HG03045 (cell line): ENCODE results near the gene PLEKHB1.

Experiments used
- ATAC-seq: cut with Tn5 transposase; IDR thresholded peaks from one replicate; pipeline ENCODE4 v1.9.1; 2021; ENCODE audit warnings: mild to moderate bottlenecking, moderate library complexity; ENCODE audit not compliant: unreplicated experiment

Gene PLEKHB1

GRCh38 chr11:73645972-73646631 lies at the start of gene PLEKHB1:
TSS of gene PLEKHB1 (plus strand) at chr11:73646581. CDS start at chr11:73646609, 28 bp downstream.
- no peak for ATAC-seq

GRCh38 chr11:73597336-73597955 lies 48.9 kb upstream of the PLEKHB1 start:
- no peak for ATAC-seq

GRCh38 chr11:73597956-73598718 lies 48.2 kb upstream of the PLEKHB1 start, which contains the start of gene FAM168A:
TSS of gene FAM168A (minus strand) at chr11:73598112. CDS start at chr11:73468474, 129,638 bp downstream.
- ATAC-seq = peak; percentile 95

- ATAC-seq = no peak
Measured at GRCh38 chr11:73598719-73599379, 47.5 kb upstream of the PLEKHB1 start.

- ATAC-seq = no peak
Measured at GRCh38 chr11:73612601-73613140, 33.7 kb upstream of the PLEKHB1 start.

- no peak for ATAC-seq
Measured at GRCh38 chr11:73614591-73614990, 31.8 kb upstream of the PLEKHB1 start.

GRCh38 chr11:73622926-73623593 lies 23.3 kb upstream of the PLEKHB1 start:
- no peak for ATAC-seq

- ATAC-seq = no peak
Measured at GRCh38 chr11:73623686-73624085, 22.7 kb upstream of the PLEKHB1 start.

- no peak for ATAC-seq
Measured at GRCh38 chr11:73625696-73626318, 20.6 kb upstream of the PLEKHB1 start.

GRCh38 chr11:73629907-73630306 lies 16.5 kb upstream of the PLEKHB1 start:
- ATAC-seq = no peak

- ATAC-seq = no peak
Measured at GRCh38 chr11:73632996-73633395, 13.4 kb upstream of the PLEKHB1 start.

- ATAC-seq = no peak
Measured at GRCh38 chr11:73633999-73634398, 12.4 kb upstream of the PLEKHB1 start.

GRCh38 chr11:73635721-73636120 lies 10.7 kb upstream of the PLEKHB1 start:
- no peak for ATAC-seq

- ATAC-seq = no peak
Measured at GRCh38 chr11:73636249-73636648, 10.1 kb upstream of the PLEKHB1 start.

GRCh38 chr11:73637012-73637411 lies 9.4 kb upstream of the PLEKHB1 start:
- ATAC-seq = no peak

- no peak for ATAC-seq
Measured at GRCh38 chr11:73640592-73640991, 5.8 kb upstream of the PLEKHB1 start.

GRCh38 chr11:73641668-73642067 lies 4.7 kb upstream of the PLEKHB1 start:
- ATAC-seq = no peak

GRCh38 chr11:73645121-73645969 lies 1.0 kb upstream of the PLEKHB1 start:
- ATAC-seq = no peak

- ATAC-seq = peak; percentile 86
Measured at GRCh38 chr11:73647459-73648100, 1.2 kb downstream of the PLEKHB1 start.
